Activated CD4-positive, alpha-beta T cell treated with anti-CD3 and anti-CD28 coated beads, Interleukin-2, Interleukin-6, amounts not matched to agents 100 ng/mL and 50 ng/mL, durations not matched to agents 16 hours and 8 hours (primary cell): Measurements from ENCODE around the gene NFIA.

Experiments
- DNase-seq: peaks from one replicate; pipeline ENCODE4 v3.0.0-alpha.2; 2020

Gene NFIA

DNA sequence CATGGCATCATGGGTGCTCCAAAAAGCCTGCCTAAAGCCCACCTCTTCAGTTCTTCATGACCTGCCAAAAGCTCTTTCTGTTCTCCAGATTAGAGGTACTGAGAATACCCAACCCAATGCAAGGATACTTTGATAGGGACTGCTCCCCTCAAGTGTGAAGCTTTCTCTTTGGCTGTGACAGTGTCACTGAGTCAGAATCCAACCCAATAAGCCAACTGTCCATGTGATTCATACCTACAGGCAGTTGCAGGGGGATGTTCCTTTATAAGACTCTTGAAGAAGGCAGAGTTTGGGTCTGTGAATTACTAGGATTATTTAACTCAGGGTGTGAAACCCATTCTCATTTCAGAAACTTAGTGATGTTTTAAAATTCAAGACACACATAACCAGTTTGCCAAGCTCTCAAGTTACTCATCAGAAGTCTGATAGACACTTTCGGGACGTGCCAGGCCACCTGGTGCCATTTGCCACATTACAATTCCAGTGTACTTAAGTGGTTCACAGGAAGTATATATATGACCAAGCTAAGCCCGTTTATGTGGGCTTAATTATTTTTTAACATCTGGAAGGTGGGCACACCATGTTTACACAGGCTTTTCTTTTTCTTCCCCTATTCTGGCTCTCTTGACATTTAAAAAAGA lies 265.8 kb downstream of the NFIA start:
- DNase-seq, result no peak

DNA sequence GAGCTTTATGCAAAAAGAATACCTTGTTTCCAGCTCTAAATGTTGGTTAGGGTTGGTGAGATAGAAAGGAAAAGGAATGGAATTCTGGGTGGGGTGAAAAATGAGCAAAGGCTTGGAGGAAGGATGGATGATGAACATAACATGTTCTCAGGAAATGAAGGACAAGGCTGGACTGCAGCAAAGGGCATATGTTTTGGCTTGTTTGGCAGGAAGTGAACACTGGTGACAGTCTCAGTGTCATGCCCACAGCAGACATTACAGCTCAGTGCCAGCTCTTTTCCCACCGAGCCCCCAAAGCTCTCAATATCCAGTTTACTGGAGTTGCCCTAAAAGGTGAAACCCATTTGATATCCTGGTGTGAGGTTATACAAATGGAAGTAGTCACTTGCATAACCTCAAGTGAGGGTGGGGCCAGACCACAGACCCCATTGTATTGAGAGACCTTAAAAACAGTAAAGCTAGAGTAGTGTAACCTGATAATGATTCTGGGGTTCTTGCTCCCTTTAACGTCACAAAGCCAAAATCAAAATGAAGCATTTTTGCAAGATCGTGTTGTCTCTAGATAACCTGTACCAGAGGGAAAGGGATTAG lies 270.6 kb downstream of the NFIA start:
- DNase-seq, result no peak

DNA sequence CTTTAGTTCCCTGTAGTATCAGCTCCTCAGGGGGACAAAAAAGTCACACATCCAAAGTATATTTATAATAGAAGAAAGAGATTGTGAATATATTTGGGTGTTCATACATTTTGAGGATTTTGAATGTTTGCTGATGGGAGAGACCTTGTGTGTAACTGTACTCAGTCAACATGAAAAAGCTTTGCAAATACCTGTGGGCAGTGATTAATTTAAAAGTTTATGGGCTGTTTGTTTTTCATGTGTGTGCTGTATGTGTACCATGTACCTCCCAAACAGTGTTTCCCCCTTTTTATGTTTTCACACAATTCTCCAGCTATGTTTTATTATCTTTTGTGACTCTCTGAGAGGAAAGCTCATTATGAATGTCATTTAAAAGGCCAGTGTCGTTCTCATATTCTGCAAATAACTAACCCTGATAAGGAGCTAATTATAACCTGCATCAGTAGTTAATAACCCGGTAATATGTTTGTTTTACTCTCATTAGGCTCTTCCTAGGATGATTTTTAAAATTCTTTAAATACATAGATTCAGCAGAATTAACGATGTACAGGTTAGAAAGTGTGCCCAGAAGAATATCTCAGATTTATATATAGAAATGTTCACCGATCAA lies 271.5 kb downstream of the NFIA start:
- DNase-seq, result no peak

DNA sequence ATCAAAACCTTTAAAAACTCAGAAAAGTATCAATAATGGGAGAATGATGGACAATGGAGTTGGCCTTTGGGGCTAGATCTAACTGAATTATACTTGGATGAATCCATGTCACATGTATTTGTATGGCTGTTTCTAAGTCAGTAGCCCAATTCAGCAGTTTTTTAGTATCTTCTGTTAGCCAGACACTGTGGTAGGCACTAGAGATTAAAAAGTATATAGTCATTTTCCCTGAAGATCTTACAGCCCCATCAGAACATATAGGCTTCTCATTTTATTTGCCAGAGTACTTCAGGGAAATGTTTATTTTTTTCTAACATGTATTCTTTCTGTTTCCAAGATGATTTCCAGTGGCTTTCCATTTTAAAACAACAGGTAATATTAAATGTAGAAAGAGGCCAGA lies 273.7 kb downstream of the NFIA start:
- no peak for DNase-seq

DNA sequence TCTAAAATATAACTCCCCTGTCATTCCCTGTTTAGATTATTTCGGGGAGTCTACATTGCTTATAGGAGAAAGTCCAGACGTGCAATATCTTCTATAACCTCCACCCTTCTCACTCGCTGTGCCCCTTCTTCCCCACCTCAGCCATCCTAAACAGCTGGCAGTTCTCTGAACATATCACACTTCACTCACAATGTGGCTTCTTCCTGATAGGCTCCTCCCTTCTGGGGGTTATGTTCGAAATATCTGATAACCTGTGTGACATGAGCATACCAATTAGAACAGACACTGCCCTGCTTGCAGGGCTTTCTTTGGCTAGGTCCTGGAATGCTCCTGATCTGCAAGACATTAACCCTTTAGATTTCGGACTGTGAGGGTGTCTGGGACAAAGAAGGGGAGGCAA lies 274.6 kb downstream of the NFIA start:
- DNase-seq, result no peak

DNA sequence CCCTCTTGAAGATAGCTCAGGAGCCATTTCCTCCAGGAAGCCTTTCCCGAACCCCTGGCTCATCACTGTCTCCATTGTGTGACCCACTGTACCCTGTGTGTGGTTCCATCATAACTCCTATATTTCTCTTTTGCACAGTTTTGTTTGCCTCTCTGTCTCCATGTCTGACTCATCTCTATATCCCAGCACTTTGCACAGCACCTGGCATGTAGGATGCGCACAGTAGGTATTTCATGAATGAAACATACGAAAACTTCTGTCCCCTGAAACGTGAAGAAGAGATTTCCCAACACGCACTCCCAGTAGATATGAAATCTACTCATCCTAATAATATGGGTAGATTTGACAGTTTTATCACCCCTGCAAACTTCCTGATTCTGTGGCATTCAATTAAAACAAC lies 275.2 kb downstream of the NFIA start:
- DNase-seq, result no peak

DNA sequence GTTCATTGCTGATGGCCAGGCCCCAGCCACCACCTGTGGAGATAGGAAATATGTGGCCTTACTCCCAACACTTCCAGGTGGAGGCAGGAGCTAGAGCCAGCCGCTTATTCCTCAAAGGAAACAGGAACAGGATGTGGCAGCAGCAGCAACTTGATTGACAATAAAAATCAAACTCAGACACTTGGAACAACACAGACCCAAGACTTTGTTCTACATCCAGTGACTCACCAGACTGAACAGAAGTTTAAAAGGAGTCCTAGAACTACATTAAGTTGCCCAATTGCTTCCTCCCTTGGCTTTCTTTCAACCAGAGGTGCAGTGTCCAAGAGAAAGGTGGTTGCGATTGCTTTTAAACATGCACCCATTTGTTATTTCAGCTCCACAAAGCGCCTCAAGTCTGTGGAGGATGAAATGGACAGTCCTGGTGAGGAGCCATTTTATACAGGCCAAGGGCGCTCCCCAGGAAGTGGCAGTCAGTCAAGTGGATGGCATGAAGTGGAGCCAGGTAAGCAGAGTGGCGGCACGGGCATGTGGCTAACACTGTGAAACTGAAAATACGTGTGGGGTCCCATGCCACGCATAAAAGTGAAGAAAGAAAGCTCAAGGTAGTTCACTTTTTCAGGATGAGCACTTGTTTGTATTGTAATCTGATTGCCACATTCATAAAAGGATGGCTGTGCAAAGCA lies 276.6 kb downstream of the NFIA start:
- DNase-seq, result no peak

DNA sequence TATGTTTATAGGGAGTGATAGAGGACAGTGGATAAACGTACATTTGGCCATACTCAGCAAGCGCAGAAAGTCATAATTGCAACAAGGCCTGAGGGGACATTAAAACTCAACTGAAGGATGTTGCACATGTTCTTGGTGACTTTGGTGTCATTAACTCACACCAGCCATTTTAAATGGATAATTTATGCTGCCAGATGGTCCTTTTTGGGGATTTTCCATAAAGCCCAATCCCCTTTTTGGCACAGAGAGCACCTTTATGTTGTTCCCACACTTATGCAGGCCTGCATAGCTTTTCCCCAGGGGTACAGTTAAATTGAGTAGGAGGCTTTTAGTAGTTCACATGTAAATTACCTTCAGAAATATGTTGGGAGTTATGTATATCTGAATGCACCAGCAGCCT lies 279.6 kb downstream of the NFIA start:
- DNase-seq, result no peak

DNA sequence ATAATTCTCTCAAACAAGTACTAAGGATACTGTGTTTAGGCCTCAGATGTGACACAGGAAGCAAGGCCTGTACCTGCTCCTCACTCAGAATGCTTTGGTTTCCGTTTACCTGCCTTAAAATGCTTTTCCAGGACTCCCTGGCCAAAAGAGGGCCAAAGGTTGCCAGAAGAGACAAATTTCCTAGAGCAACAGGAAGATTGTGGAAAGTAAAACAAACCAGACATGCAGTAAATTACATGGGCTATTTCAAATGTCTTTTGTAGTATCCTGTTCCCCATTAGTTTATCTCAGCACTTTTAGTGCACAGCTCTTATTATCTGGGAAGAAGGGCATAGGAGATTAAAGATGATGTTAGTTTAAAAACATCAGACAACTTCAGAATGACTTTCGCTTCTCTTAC lies 280.0 kb downstream of the NFIA start:
- DNase-seq, result no peak

DNA sequence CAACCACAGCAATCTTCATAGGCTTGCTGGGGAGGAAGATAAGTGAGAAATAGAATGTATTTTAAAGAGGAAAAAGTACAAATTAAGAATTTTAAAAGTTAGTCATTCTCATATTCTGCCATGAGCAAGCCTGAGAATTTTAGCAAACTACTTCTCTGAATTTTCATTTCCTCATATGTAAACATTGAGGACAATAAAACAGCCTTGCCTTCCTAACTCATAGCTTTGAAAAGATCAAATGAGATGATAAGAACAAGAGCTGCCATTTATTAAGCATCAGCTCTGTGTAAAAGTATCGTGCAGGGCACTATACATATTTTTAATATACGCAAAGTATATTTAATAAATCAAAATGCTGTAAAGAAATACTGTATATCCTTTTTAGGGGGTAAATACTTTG lies 286.0 kb downstream of the NFIA start:
- no peak for DNase-seq

DNA sequence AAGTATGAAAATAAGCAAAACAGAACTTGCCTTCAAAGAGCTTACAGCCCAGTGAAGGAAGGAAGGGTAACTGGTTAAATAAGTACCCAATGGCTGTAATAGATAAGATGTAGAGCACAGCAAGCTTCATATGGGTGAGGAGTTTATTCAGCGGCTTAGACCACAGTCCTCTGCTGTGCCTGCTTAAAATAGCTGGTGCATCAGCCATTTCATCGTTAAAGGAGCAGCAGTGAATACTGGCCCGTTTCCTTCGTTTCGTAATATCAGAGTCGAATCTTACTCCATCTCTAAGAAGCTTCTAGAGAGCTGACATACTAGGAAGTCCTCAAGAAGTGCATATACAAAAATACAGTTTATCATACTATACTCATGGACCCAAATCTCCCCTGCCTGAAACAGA lies 286.5 kb downstream of the NFIA start:
- no peak for DNase-seq

DNA sequence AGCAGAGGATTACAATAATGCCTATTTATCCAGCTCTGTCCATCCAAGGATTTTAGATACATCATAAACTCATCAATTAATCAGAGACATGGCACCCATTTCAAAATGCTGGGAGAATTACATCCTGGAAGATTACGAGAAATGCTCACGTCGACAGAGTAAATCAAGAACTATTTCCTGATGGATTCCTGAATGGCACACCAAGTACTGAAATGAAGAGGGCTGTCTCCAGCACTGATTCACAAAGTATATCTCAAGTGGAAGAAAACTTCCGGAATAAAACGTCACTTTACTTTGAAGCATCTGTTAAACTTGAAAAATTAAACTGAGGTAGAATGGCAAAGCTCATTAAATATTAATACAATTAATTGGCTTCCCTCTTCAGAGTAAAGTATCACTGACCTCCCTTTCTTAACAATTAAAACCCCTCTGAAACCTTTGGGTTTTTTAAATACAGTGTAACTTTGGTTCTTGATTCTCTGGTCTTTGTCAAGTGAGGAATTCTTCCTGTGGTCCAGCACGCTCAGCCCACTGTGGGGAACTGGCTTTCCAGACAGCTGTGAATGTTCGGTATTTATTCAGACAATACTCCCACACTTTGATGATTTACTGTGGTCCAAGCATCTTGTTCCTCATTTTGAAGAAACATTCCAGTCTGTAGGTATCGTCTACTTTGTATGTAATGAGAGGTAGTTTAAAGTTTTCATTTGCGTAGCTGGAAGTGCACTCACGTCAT lies 288.0 kb downstream of the NFIA start:
- no peak for DNase-seq

DNA sequence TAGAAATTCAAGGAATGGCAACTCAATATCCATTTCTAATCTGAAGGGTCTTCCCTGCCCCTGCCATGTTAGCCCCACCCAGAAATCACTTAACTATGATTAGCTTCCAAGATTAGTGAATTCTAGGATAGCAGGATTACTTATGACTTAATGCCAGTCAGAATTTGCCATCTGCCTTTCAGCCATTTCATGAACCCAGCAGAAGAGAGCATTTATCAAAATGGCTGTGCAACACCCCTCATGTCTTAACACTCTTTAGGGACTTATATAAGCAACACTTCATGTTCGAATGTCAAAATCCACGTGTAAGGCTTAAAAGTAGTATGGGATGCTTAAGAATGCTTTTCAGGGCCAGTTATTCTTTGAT lies 288.5 kb downstream of the NFIA start:
- no peak for DNase-seq

DNA sequence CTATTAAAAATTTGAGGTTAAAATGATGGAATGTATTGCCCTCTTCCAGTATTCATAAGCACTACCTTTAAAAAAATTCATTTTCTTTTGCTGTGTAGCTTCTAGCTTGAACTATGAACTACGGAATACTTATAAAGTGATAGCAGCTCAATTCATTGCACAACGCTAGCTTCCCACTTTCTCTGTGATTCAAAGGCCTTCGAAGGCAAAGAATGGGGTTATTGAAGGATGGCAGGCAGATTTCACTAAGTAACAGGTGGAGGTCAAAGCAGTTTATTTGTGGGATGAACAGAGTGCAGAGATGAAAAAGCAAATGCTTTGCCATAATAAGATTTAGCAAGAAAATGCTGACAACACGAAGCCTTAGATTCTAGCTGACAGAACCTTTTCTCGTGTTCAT lies 290.6 kb downstream of the NFIA start:
- DNase-seq, result no peak

DNA sequence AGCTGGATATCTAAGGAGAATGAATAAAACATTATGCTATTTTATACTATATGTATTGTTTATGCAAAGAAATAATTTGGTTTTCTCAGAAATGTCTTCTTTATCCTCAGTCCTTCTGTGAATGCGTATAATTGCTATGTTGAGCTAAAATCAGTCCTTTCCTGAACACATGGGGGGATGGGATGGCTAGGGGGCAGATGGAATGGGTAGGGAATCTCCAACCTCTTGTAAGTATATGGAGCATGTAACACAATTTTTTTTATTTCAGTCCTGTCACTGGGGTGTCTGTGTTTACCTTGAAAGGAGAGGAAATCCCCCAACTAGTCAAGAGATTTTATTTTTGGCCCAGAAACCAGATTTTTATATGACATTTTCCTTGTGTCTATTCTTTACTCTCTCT lies 291.8 kb downstream of the NFIA start:
- DNase-seq, result no peak

DNA sequence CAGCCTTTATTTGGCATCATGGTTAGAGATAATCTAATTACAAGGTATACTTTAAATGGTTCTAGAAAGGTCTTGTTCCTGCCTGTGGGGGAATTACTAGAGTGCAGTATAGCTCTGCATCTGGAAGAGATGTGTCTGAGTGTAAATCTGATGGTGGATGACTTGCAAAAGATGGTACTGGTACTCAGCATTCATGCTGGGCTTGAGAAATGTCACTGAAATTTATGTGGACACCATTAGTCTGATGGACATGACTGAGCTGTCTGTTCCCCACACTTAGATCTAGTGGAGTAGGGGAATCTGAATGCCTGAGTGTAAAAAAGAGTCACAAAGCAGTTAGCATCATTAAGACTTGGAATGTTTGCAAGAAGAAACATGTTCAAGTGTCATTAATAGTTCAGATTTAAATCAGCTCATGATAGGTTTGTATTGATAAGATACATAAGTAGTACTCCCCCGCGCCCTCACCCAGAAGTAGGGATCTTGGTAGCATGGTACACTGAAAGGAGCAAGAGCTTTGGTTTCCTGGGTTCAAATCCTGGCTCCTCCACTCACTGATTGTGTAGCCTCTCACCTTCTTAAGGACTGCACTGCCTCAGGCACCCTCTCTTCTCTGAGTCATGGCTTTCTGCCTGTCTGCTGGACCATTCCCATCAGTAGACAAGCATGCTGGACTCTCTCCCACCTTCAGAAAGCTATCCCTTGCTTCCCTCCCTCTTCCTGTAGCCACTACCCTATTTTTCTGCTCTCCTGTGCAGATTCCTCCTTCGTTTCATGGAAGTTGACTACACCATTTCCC lies 292.9 kb downstream of the NFIA start:
- DNase-seq, result no peak

DNA sequence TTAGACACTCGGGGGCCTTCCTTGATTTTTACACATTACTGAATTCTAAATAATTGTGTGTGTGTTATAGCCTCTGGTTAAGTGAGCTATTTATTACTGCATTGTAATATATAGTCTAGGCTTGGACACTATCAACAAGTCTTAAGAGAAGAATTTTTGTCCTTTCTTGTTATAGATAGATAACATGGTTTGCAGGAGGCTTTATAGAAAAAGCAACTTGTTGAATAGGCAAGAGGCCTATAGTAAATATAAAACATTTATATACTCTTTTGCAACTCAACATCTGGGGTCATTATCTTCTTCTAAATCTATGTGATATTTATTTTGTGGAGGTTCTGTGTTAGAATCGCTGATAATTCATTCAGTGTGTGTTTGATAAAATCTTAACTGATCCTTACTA lies 293.8 kb downstream of the NFIA start:
- no peak for DNase-seq

DNA sequence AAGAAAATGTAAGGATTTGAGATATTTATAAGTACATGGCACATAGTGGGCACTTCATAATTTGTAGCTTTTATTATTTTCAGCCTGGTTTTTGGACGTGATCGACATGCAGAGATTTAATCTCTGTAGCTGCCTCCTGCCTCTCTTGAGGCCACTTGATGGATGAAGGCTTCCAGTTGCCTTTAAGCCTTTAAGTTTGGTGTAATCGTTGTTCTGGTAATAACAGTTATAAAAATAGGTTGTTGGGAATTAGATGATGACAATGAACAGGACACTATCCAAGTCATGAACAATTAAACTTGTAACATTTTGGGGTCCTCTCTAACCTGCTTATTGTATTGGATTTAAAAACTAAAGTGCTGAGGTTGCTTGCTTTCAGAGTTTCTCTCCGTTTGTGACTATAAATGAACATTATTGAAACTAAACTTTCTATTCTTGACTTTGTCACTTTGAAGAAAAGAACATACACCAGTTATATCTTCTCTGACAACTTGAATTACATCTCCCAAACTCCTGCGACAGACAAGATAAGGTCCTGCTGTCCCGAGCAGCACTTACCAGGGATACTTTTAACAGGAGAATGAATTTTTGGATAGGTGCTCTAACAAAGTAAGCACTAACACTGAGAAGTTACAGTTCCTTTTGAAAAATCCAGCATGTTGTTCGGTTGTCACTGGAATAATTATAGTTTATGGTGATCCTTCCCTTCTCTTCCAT lies 295.0 kb downstream of the NFIA start:
- no peak for DNase-seq

DNA sequence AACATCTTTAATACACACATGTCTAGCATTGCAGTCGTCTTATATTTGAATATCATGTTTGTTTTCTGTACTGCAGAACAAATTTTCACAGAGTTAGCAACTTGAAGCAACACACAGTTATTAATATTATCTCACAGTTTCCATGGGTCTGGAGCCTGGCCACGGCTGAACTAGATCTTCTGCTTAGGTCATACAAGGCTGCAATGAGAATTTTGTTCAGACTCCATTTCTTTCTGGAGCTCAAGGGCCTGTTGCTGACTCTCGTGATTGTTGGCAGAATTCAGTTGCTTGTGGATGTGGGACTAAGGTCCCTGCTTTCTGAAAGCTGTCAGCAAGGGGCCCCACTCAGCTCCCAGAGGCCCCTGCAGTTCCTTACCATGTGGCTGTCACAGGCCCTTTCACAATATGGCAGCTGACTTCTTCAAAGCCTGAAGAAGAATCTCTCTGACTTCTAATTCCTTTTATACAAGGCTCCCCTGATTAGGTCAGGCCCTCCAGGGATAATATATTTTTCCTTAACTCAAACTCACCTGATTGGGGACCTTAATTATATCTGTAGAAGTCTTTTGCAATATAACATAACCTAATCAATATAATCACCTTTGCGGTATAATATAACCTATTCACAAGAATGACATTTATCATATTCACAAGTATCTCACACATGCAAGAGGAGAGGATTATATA lies 296.3 kb downstream of the NFIA start:
- no peak for DNase-seq

DNA sequence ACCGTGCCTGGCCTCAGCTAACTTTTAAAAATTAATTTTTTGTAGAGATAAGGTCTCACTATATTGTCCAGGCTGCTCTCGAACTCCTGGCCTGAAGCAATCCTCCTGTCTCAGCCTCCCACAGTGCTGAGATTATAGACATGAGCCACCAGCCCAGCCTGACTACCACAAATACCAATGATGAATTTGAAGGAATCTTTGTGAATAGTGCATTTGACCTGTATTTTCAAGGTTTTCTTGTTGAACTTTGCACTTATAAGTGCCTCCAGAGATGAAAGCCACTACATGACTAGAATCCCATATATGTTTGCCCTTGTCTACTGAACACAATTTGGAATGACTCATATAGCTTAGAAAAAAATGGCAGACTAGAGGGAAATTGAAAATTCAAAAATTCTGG lies 297.3 kb downstream of the NFIA start:
- DNase-seq, result no peak

DNA sequence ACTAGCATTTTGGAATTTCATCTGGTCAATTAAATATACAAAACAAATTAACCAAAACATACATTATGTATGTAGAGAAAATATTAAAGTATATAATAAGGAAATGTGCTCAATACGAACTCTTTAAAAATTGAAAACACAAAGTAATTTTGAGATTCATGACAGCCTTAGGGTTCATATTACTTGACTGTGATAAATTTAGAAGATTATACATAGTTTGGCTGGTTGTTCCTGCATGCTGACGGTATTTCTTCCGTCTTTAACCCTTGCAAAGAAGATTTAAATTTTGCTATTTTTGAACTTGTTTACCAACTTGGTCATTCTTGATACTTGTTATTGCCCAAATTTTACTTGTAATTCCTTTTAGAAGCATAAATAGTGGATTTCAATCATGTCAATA lies 298.2 kb downstream of the NFIA start:
- no peak for DNase-seq

DNA sequence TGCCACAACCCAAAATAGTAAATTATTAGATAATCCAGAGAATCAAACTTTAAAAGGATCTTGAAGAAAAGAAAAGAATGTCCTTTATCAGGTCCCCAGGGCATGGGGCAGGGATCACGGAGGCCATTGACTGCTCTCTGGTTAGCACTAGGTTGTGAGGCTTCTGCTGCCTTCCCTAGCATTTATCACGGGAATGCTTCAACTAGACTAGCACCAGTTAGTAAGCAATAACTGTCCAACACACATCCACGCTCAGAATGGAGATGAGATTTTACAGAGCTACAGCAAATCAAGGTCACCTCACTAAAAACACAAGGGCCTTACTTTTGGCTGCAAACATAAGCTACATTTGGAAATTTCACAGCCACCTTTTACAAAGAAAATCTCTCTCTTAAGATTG lies 304.0 kb downstream of the NFIA start:
- no peak for DNase-seq
